Right lung (tissue), 5 donors: ENCODE data around the gene POLR3B. TPM values are rescaled to one million over a fixed set of nuclear protein-coding genes. Genes with fewer than 3 reads are reported as not detected.

Experiments used
- DNase-seq, 2 donors: peaks; one replicate each; pipeline ENCODE4 v3.0.0-alpha.2; 2013
- polyA plus RNA-seq, 5 donors: library from polyadenylated mRNA; unstranded; fragments of 120-200 nt; gene quantifications; one replicate each; pipeline versions ENCODE4 v1.2.1 to v1.2.3, GENCODE V29; 2013; ENCODE audit warnings: inconsistent platforms in 1 of 5, low replicate concordance in 1 of 5; ENCODE audit not compliant: insufficient read length in 5 of 5, insufficient read depth in 1 of 5

POLR3B gene
- polyA plus RNA-seq, 5 donors: 11.1 to 14.7 (median 13.5) TPM

GRCh38 chr12:106551410-106551809 lies 193.9 kb downstream of the POLR3B start:
- no peak for DNase-seq

GRCh38 chr12:106552228-106552627 lies 194.7 kb downstream of the POLR3B start:
- DNase-seq: no peak

Other genes with a start within 250 kb of the POLR3B start
- 1 to 10 TPM; 5.6 to 8.9 (median 7.2) TPM for gene NUAK1, start 218.8 kb upstream of the POLR3B start, polyA plus RNA-seq
- gene CKAP4, start 109.7 kb upstream of the POLR3B start, polyA plus RNA-seq: 100 to 1,000 TPM in 2 of 5 donors, 10 to 100 TPM in 3; 88.5 to 111 (median 92.7) TPM
- gene TCP11L2, start 55.0 kb upstream of the POLR3B start, polyA plus RNA-seq: 10 to 100 TPM; 13.7 to 27.6 (median 26.6) TPM
- not detected for gene RFX4, start 225.3 kb downstream of the POLR3B start, polyA plus RNA-seq